HCT116 (cell line): Measurements from ENCODE around the gene CELA2B. TPM values are rescaled to one million over a fixed set of nuclear protein-coding genes. Genes with fewer than 3 reads are reported as not detected.

ENCODE experiments used
- ATAC-seq: fragments of 200-7000 bp; cut with Tn5 transposase; 2 replicates; pipeline ENCODE4 v1.9.1; 2020; ENCODE audit warnings: mild to moderate bottlenecking, moderate library complexity
- BruUV-seq: library from RNA; stranded (reverse); fragments of 400-500 nt; replicated peaks from 2 replicates; lab custom pipeline; 2021; lab: Mats Ljungman, UMichigan
- CTCF ChIA-PET: fragments of 300-600 bp; sonication (Branson Sonifier 250); formaldehyde crosslinking; loops from one replicate; lab custom pipeline; 2021; ENCODE audit warnings: antibody characterized with exemption; lab: Charles Lee
- POLR2A ChIA-PET: fragments of 300-600, 350-600 bp; sonication (Branson Sonifier 250); formaldehyde crosslinking; loops from one replicate; lab custom pipeline; 2021; ENCODE audit warnings: antibody characterized with exemption; lab: Charles Lee
- RAD21 ChIA-PET, 2 experiments: fragments of 300-600 bp; sonication (Branson Sonifier 250); formaldehyde crosslinking; loops; one replicate each; lab custom pipeline; 2023; ENCODE audit warnings: low total read pairs in 2 of 2; ENCODE audit not compliant: uncharacterized antibody in 2 of 2, unreplicated experiment in 2 of 2, low non-redundant PET in 1 of 2; lab: Charles Lee
- DNase-seq: peaks from one replicate; pipeline ENCODE4 v3.0.0-alpha.2; 2010; ENCODE audit warnings: low read depth, low spot score
- H2AFZ ChIP-seq: fragments of 200-600 bp; shearing (Covaris generic), sonication (generic); 2 replicates; pipeline ENCODE4 v1.6.1; 2017; ENCODE audit warnings: low read depth, mixed run types, mixed read lengths, antibody characterized with exemption, low read length; ENCODE audit not compliant: poor library complexity, severe bottlenecking
- H3K27ac ChIP-seq: 2 replicates; pipeline ENCODE4 v1.5.1; 2012; ENCODE audit warnings: low read depth, low read length
- H3K27me3 ChIP-seq: fragments of 200-600 bp; sonication (generic); 2 replicates; pipeline ENCODE4 v1.6.1; 2016; ENCODE audit warnings: mixed run types, low read length, mixed read lengths; ENCODE audit not compliant: insufficient read depth
- H3K36me3 ChIP-seq, 2 experiments: fragments of 200-500 bp in 1 of 2; fragments of 200-600 bp in 1 of 2; sonication (Bioruptor generic) in 1 of 2; sonication (generic) in 1 of 2; 2 replicates each; pipeline versions ENCODE4 v1.5.1 to v1.6.1; 2014 to 2016; ENCODE audit warnings: low read length in 2 of 2, inconsistent platforms in 1 of 2, mixed read lengths in 1 of 2, mixed run types in 1 of 2; ENCODE audit not compliant: insufficient read depth in 2 of 2, control insufficient read depth in 1 of 2
- H3K4me1 ChIP-seq, 2 experiments: fragments of 200-600 bp in 1 of 2; sonication (generic) in 1 of 2; 2 replicates each; pipeline versions ENCODE4 v1.5.1 to v1.6.1; 2012 to 2017; ENCODE audit warnings: low read length in 2 of 2, inconsistent platforms in 1 of 2, mild to moderate bottlenecking in 1 of 2, mixed read lengths in 1 of 2, mixed run types in 1 of 2, moderate library complexity in 1 of 2; ENCODE audit not compliant: insufficient read depth in 2 of 2, control insufficient read depth in 1 of 2
- H3K4me2 ChIP-seq: fragments of 200-600 bp; sonication (generic); 2 replicates; pipeline ENCODE4 v1.6.1; 2017; ENCODE audit warnings: mixed run types, low read length, mixed read lengths
- H3K4me3 ChIP-seq, 2 experiments: fragments of 200-600 bp in 1 of 2; sonication (generic) in 1 of 2; replicated peaks in 1 of 2; 2 replicates each; pipeline ENCODE4 v1.5.1; 2011 to 2016; ENCODE audit warnings: low read length in 2 of 2, control low read depth in 1 of 2, low read depth in 1 of 2, mild to moderate bottlenecking in 1 of 2, mixed read lengths in 1 of 2, mixed run types in 1 of 2
- H3K79me2 ChIP-seq: fragments of 200-600 bp; sonication (generic); 2 replicates; pipeline ENCODE4 v1.6.1; 2017; ENCODE audit warnings: mild to moderate bottlenecking, mixed run types, low read length, moderate library complexity, mixed read lengths; ENCODE audit not compliant: insufficient read depth
- H3K9ac ChIP-seq: fragments of 200-600 bp; sonication (generic); 2 replicates; pipeline ENCODE4 v1.6.1; 2016; ENCODE audit warnings: low read length, mixed read lengths
- H3K9me2 ChIP-seq: fragments of 200-600 bp; sonication (generic), shearing (Covaris generic); 2 replicates; pipeline ENCODE4 v1.6.1; 2017; ENCODE audit warnings: mixed run types, mild to moderate bottlenecking, moderate library complexity; ENCODE audit not compliant: insufficient read depth
- H3K9me3 ChIP-seq, 2 experiments: fragments of 200-500 bp in 1 of 2; fragments of 200-600 bp in 1 of 2; sonication (Bioruptor generic) in 1 of 2; sonication (generic) in 1 of 2; 2 replicates each; pipeline ENCODE4 v1.6.1; 2014 to 2017; ENCODE audit warnings: low read length in 2 of 2, mixed read lengths in 2 of 2, inconsistent platforms in 1 of 2, low read depth in 1 of 2, mild to moderate bottlenecking in 1 of 2, mixed run types in 1 of 2, moderate library complexity in 1 of 2; ENCODE audit not compliant: control insufficient read depth in 1 of 2, insufficient read depth in 1 of 2
- H4K20me1 ChIP-seq: fragments of 200-600 bp; sonication (generic), shearing (Covaris generic); 2 replicates; pipeline ENCODE4 v1.6.1; 2017; ENCODE audit warnings: mixed run types, mild to moderate bottlenecking, moderate library complexity; ENCODE audit not compliant: insufficient read depth
- CBX3 ChIP-seq: IDR thresholded peaks from 2 replicates; pipeline ENCODE4 v1.6.1; 2012; ENCODE audit warnings: low read depth
- CEBPB ChIP-seq: IDR thresholded peaks from 2 replicates; pipeline ENCODE4 v1.6.1; 2012; ENCODE audit warnings: low read depth
- EZH2phosphoT487 ChIP-seq: fragments of 200-600 bp; IDR thresholded peaks from 2 replicates; pipeline ENCODE4 v1.6.1; 2018; ENCODE audit warnings: antibody characterized with exemption, borderline replicate concordance
- FOSL1 ChIP-seq: IDR thresholded peaks from 2 replicates; pipeline ENCODE4 v1.6.1; 2012; ENCODE audit warnings: low read depth
- POLR2A ChIP-seq: IDR thresholded peaks from 2 replicates; pipeline ENCODE4 v1.7.0; 2011; ENCODE audit warnings: borderline replicate concordance; ENCODE audit not compliant: insufficient read depth, insufficient read length; ENCODE audit errors: extremely low read depth
- POLR2AphosphoS5 ChIP-seq: IDR thresholded peaks from 2 replicates; pipeline ENCODE4 v1.6.1; 2011; ENCODE audit warnings: mild to moderate bottlenecking, low read depth, low read length, moderate library complexity
- SRF ChIP-seq: IDR thresholded peaks from 2 replicates; pipeline ENCODE4 v1.6.1; 2012; ENCODE audit warnings: low read depth
- YY1 ChIP-seq: IDR thresholded peaks from 2 replicates; pipeline ENCODE4 v1.6.1; 2011; ENCODE audit warnings: low read length, low read depth, moderate library complexity, mild to moderate bottlenecking; ENCODE audit not compliant: insufficient replicate concordance; ENCODE audit errors: extremely low read depth
- intact Hi-C: fragments of 100-400 bp; cut with micrococcal nuclease; formaldehyde crosslinking; loops from 2 replicates; pipeline ENCODE4 v1.10.0; 2022
- total RNA-seq: library from RNA; stranded (reverse); gene quantifications from one replicate; pipeline ENCODE4 v1.2.1, GENCODE V29; 2021; ENCODE audit not compliant: unreplicated experiment
- TF ChIP-seq, protein P1 (sequence below): IDR thresholded peaks from 2 replicates; pipeline ENCODE4 v1.6.1; 2012
- TF ChIP-seq, protein P2 (sequence below): IDR thresholded peaks from 2 replicates; pipeline ENCODE4 v1.6.1; 2012

CELA2B gene
- total RNA-seq, 1 experiment from 2014 or later: not detected

DNA sequence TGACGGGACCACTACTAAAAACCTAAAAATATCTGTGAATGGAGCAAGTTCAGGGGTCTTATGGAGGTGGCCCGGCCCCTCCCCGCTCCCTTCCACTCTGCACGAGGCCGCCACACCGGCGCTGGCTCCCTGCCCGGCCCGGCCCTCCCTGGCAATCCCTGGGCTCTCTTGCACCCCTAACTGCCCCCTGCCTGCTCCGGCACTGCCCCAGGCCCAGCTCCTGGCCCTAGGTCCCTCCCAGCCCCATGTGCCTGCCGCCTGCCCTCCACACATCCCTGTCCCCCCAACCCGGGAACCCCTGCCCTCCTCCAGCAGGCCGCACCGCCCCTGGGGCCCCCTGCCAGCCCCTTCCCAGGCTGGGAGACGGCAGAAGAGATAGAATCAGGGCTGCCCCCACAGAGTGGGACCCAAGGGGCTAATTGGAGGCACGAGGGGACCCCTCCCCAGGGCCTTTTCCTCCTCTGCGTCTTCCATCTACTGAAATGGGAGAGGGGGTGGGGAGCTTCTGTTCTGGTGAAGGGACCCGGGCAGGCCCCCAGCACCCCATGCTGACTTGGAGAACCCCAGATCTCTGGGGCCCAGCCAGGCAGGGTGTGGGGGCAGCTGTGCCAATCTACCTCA, 47.0 kb upstream of the CELA2B start:
- peaks cover 0 to 5% of the 10 kb centered on the region in 2 experiments; a peak in 1 of 4 replicates for H3K36me3 ChIP-seq
- H3K4me1 ChIP-seq: peaks cover 7 to 69% of the 10 kb centered on the region in 2 experiments; a peak in 3 of 4 replicates
- no peak overlapping the region for H3K4me3 ChIP-seq
- no peak overlapping the region for H2AFZ ChIP-seq
- H3K9me3 ChIP-seq: no peaks in the 10 kb centered on the region
- H3K9me2 ChIP-seq: no peaks in the 10 kb centered on the region
- ChIA-PET POLR2A (no interaction called here), RAD21 (no interaction called here), CTCF (no interaction called here)
- no peak overlapping the region for H3K27ac ChIP-seq
- TSS peak; percentile 19 for BruUV-seq
- peaks cover 5% of the 10 kb centered on the region; the same call in 1 of the 2 replicates for H4K20me1 ChIP-seq
- peaks cover 11% of the 10 kb centered on the region for H3K79me2 ChIP-seq
- intact Hi-C loops: no loop called here
- no peak for ATAC-seq
- no peak overlapping the region for H3K9ac ChIP-seq
- no peak overlapping the region for H3K4me2 ChIP-seq
- H3K27me3 ChIP-seq: no peaks in the 10 kb centered on the region
- no peak for DNase-seq
- TF ChIP-seq SRF: no peak
- no peak for TF ChIP-seq EZH2phosphoT487
- TF ChIP-seq POLR2AphosphoS5: no peak
- no peak for TF ChIP-seq YY1
- TF ChIP-seq, protein P1, sequence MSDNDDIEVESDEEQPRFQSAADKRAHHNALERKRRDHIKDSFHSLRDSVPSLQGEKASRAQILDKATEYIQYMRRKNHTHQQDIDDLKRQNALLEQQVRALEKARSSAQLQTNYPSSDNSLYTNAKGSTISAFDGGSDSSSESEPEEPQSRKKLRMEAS: no peak

DNA sequence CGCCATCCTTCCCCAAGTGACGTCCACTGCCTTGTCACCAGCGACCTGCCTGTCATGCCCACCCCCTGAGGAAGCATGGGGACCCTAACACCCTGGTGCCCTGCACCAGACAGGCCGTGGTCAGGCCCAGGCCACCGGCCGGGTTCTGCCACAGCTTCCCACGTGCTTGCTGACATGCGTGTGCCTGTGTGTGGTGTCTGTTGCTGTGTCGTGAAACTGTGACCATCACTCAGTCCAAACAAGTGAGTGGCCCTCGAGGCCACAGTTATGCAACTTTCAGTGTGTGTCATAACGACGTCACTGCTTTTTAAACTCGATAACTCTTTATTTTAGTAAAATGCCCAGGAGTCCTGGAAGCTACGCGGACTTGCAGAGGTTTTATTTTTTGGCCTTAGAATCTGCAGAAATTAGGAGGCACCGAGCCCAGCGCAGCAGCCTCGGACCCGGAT, 46.2 kb upstream of the CELA2B start:
- DNase-seq: no peak
- H3K9ac ChIP-seq: no peak overlapping the region

More for the DNA sequence above, 46.2 kb upstream of the CELA2B start:
- H3K4me2 ChIP-seq: no peak overlapping the region
- H3K4me1 ChIP-seq: peaks cover 7 to 61% of the 10 kb centered on the region in 2 experiments; a peak in 3 of 4 replicates
- intact Hi-C loops: loop anchor here (2.0 kb wide), 1 partner anchor 301 kb away; no protein-coding TSS in a partner anchor
- peaks cover 3% of the 10 kb centered on the region; the same call in 1 of the 2 replicates for H3K79me2 ChIP-seq
- peaks cover 3% of the 10 kb centered on the region; the same call in 1 of the 2 replicates for H4K20me1 ChIP-seq
- H3K9me2 ChIP-seq: no peaks in the 10 kb centered on the region
- POLR2A ChIA-PET: no interaction called here
- no peaks in the 10 kb centered on the region for H3K9me3 ChIP-seq
- no peak for ATAC-seq
- peaks cover 0 to 5% of the 10 kb centered on the region in 2 experiments; a peak in 1 of 4 replicates for H3K36me3 ChIP-seq
- RAD21 ChIA-PET: interaction anchor here (3.0 to 4.1 kb wide), 2 partner anchors 106 kb away, joined by 15 to 22 read pairs; no protein-coding TSS in a partner anchor
- no peaks in the 10 kb centered on the region for H3K27me3 ChIP-seq
- H2AFZ ChIP-seq: no peak overlapping the region
- CTCF ChIA-PET: interaction anchor here (4.4 kb wide), 1 partner anchor 106 kb away, joined by 48 read pairs; no protein-coding TSS in a partner anchor
- H3K27ac ChIP-seq: no peak overlapping the region
- no peak for TF ChIP-seq CEBPB
- no peak for TF ChIP-seq EZH2phosphoT487
- TF ChIP-seq CBX3: no peak
- TF ChIP-seq, protein P2, sequence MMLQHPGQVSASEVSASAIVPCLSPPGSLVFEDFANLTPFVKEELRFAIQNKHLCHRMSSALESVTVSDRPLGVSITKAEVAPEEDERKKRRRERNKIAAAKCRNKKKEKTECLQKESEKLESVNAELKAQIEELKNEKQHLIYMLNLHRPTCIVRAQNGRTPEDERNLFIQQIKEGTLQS: no peak
- TF ChIP-seq FOSL1: peak; percentile 44; the same call in 1 of the 2 replicates
- no peak for TF ChIP-seq POLR2A
- no peak for TF ChIP-seq SRF
- no peak overlapping the region for H3K4me3 ChIP-seq
- no TSS peak for BruUV-seq
